Esophagus squamous epithelium (tissue), 4 donors: ENCODE data around the gene CYSLTR2.

Experiments used
- POLR2A ChIP-seq, 4 donors: fragments of 450-650 bp; IDR thresholded peaks; one replicate each; pipeline ENCODE4 v1.6.1; 2017; ENCODE audit warnings: antibody characterized with exemption in 4 of 4, mild to moderate bottlenecking in 4 of 4, moderate library complexity in 3 of 4
- TF ChIP-seq, protein P1 (sequence below), 6 experiments: fragments of 450-650 bp in 4 of 6; fragments of 200-600 bp in 2 of 6; sonication (generic) in 2 of 6; IDR thresholded peaks; one replicate each; pipeline ENCODE4 v1.5.1; 2016 to 2019; ENCODE audit warnings: antibody characterized with exemption in 6 of 6, mild to moderate bottlenecking in 4 of 6, moderate library complexity in 4 of 6

DNA sequence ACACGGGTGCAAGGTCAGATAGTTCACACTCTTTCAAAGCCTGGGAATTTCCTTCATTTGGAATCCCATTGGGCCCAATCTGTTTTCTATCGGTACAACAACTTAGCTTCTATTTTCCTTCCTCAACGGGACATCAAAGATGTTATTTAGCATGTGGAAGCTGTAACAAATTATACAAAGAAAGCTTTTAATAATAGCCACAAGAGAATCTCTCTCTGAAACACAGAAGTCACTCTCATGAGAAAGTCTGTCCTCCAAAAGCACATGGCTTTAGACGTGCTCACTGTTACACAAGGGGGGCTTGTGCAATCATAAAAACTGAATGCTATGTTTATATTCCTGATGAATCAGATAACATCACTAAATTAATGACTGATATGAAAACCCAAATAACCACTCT lies 28.9 kb upstream of the CYSLTR2 start:
- TF ChIP-seq, protein P1, sequence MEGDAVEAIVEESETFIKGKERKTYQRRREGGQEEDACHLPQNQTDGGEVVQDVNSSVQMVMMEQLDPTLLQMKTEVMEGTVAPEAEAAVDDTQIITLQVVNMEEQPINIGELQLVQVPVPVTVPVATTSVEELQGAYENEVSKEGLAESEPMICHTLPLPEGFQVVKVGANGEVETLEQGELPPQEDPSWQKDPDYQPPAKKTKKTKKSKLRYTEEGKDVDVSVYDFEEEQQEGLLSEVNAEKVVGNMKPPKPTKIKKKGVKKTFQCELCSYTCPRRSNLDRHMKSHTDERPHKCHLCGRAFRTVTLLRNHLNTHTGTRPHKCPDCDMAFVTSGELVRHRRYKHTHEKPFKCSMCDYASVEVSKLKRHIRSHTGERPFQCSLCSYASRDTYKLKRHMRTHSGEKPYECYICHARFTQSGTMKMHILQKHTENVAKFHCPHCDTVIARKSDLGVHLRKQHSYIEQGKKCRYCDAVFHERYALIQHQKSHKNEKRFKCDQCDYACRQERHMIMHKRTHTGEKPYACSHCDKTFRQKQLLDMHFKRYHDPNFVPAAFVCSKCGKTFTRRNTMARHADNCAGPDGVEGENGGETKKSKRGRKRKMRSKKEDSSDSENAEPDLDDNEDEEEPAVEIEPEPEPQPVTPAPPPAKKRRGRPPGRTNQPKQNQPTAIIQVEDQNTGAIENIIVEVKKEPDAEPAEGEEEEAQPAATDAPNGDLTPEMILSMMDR (IDR thresholded peaks at IDR 0.05): no peak
- TF ChIP-seq POLR2A (IDR thresholded peaks at IDR 0.05): no peak
